ENCODE results near the gene GUCY2C. TPM values are rescaled to one million over a fixed set of nuclear protein-coding genes. Genes with fewer than 3 reads are reported as not detected.
"Not testable (repeated sequence)": the region's sequence is repeated elsewhere in the genome, so short reads cannot be mapped to it uniquely, and the experiment has no call there.

Gene GUCY2C
- polyA plus RNA-seq, 3 donors = 0.04 to 0.14 (median 0.10) TPM

GRCh38 chr12:14741942-14742341 lies 45.5 kb upstream of the GUCY2C start:
- no CpG with 5 or more reads among the region's 2 CpGs for WGBS (ENCODE audit: insufficient coverage)
- peaks cover 1 to 3% (median 3%) of the 10 kb centered on the region in 3 donors for H3K27me3 Mint-ChIP-seq (ENCODE audit: low read depth in 3 of 3)
- Histone ChIP-seq H3K9ac (ENCODE audit: insufficient read depth, low read length, poor library complexity, severe bottlenecking) (no peak overlapping the region), H3K27ac (ENCODE audit: low read depth in 1 of 2, low read length in 2 of 2) (no peak overlapping the region), H3K4me3 (replicated peaks in 1 of 3; ENCODE audit: low read depth in 2 of 3, low read length in 3 of 3) (no peak overlapping the region), H3K9me3 (replicated peaks in 1 of 2; ENCODE audit: control insufficient read depth in 1 of 2, insufficient read depth in 1 of 2, low read length in 2 of 2) (peaks cover 0 to 5% of the 10 kb centered on the region in 2 donors), H3K36me3 (replicated peaks in 1 of 2; ENCODE audit: control insufficient read depth in 1 of 2, insufficient read depth in 2 of 2, low read length in 2 of 2) (no peaks in the 10 kb centered on the region), H3K4me2 (replicated peaks; ENCODE audit: extremely low read depth, low read length, poor library complexity, severe bottlenecking) (no peak overlapping the region), H3K27me3 (ENCODE audit: control insufficient read depth in 2 of 2, insufficient read depth in 2 of 2, low read length in 2 of 2) (no peaks in the 10 kb centered on the region), H2AFZ (ENCODE audit: insufficient read depth, low read depth, low read length, poor library complexity, severe bottlenecking) (no peak overlapping the region), H3K4me1 (ENCODE audit: control insufficient read depth in 1 of 2, insufficient read depth in 2 of 2, low read length in 2 of 2) (no peaks in the 10 kb centered on the region), H4K20me1 (ENCODE audit: insufficient read depth, low read length) (no peaks in the 10 kb centered on the region), H3K79me2 (ENCODE audit: insufficient read depth, low read length) (no peaks in the 10 kb centered on the region)
- peaks cover 4 to 18% (median 10%) of the 10 kb centered on the region in 7 donors for H3K9me3 Mint-ChIP-seq
- intact Hi-C loops (cut with micrococcal nuclease) = no loop called here
- TF ChIP-seq, protein P1, sequence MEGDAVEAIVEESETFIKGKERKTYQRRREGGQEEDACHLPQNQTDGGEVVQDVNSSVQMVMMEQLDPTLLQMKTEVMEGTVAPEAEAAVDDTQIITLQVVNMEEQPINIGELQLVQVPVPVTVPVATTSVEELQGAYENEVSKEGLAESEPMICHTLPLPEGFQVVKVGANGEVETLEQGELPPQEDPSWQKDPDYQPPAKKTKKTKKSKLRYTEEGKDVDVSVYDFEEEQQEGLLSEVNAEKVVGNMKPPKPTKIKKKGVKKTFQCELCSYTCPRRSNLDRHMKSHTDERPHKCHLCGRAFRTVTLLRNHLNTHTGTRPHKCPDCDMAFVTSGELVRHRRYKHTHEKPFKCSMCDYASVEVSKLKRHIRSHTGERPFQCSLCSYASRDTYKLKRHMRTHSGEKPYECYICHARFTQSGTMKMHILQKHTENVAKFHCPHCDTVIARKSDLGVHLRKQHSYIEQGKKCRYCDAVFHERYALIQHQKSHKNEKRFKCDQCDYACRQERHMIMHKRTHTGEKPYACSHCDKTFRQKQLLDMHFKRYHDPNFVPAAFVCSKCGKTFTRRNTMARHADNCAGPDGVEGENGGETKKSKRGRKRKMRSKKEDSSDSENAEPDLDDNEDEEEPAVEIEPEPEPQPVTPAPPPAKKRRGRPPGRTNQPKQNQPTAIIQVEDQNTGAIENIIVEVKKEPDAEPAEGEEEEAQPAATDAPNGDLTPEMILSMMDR (IDR thresholded peaks at IDR 0.05) = no peak
- H3K4me3 Mint-ChIP-seq = no peak overlapping the region
- no peaks in the 10 kb centered on the region for H3K36me3 Mint-ChIP-seq
- DNase-seq = no peak
- H3K4me1 Mint-ChIP-seq = no peaks in the 10 kb centered on the region
- no peak overlapping the region for H3K27ac Mint-ChIP-seq

- Histone ChIP-seq H3K27ac (ENCODE audit: low read depth in 1 of 2, low read length in 2 of 2) (no peak overlapping the region), H3K36me3 (replicated peaks in 1 of 2; ENCODE audit: control insufficient read depth in 1 of 2, insufficient read depth in 2 of 2, low read length in 2 of 2) (no peaks in the 10 kb centered on the region), H3K79me2 (ENCODE audit: insufficient read depth, low read length) (no peaks in the 10 kb centered on the region), H3K9me3 (replicated peaks in 1 of 2; ENCODE audit: control insufficient read depth in 1 of 2, insufficient read depth in 1 of 2, low read length in 2 of 2) (peaks cover 0 to 5% of the 10 kb centered on the region in 2 donors), H4K20me1 (ENCODE audit: insufficient read depth, low read length) (no peaks in the 10 kb centered on the region), H3K27me3 (ENCODE audit: control insufficient read depth in 2 of 2, insufficient read depth in 2 of 2, low read length in 2 of 2) (no peaks in the 10 kb centered on the region), H3K9ac (ENCODE audit: insufficient read depth, low read length, poor library complexity, severe bottlenecking) (no peak overlapping the region), H2AFZ (ENCODE audit: insufficient read depth, low read depth, low read length, poor library complexity, severe bottlenecking) (no peak overlapping the region), H3K4me2 (replicated peaks; ENCODE audit: extremely low read depth, low read length, poor library complexity, severe bottlenecking) (no peak overlapping the region), H3K4me1 (ENCODE audit: control insufficient read depth in 1 of 2, insufficient read depth in 2 of 2, low read length in 2 of 2) (no peaks in the 10 kb centered on the region), H3K4me3 (replicated peaks in 1 of 3; ENCODE audit: low read depth in 2 of 3, low read length in 3 of 3) (no peak overlapping the region)
- Mint-ChIP-seq H3K27me3 (ENCODE audit: low read depth in 3 of 3) (peaks cover 1 to 3% (median 3%) of the 10 kb centered on the region in 3 donors), H3K27ac (no peak overlapping the region), H3K4me1 (no peaks in the 10 kb centered on the region), H3K4me3 (no peak overlapping the region), H3K36me3 (no peaks in the 10 kb centered on the region), H3K9me3 (peaks cover 3 to 18% (median 12%) of the 10 kb centered on the region in 7 donors)
- WGBS (ENCODE audit: insufficient coverage) = 100% methylated on average over 1 of the region's 4 CpGs
- intact Hi-C loops (cut with micrococcal nuclease) = no loop called here
- DNase-seq = no peak
- TF ChIP-seq, protein P1 (IDR thresholded peaks at IDR 0.05) = no peak
Measured at GRCh38 chr12:14741153-14741552, 44.8 kb upstream of the GUCY2C start.

- H3K27ac Mint-ChIP-seq; H3K4me2 ChIP-seq (replicated peaks; ENCODE audit: extremely low read depth, low read length, poor library complexity, severe bottlenecking); H3K4me1 Mint-ChIP-seq; H3K4me3 Mint-ChIP-seq; H3K9me3 Mint-ChIP-seq; H3K4me3 ChIP-seq (replicated peaks in 1 of 3; ENCODE audit: low read depth in 2 of 3, low read length in 3 of 3); H3K9me3 ChIP-seq (replicated peaks in 1 of 2; ENCODE audit: control insufficient read depth in 1 of 2, insufficient read depth in 1 of 2, low read length in 2 of 2); H3K27me3 Mint-ChIP-seq (ENCODE audit: low read depth in 3 of 3); H3K27me3 ChIP-seq (ENCODE audit: control insufficient read depth in 2 of 2, insufficient read depth in 2 of 2, low read length in 2 of 2); H4K20me1 ChIP-seq (ENCODE audit: insufficient read depth, low read length); H3K36me3 ChIP-seq (replicated peaks in 1 of 2; ENCODE audit: control insufficient read depth in 1 of 2, insufficient read depth in 2 of 2, low read length in 2 of 2); H3K36me3 Mint-ChIP-seq; intact Hi-C loops (cut with micrococcal nuclease); H2AFZ ChIP-seq (ENCODE audit: insufficient read depth, low read depth, low read length, poor library complexity, severe bottlenecking); DNase-seq; H3K4me1 ChIP-seq (ENCODE audit: control insufficient read depth in 1 of 2, insufficient read depth in 2 of 2, low read length in 2 of 2); H3K9ac ChIP-seq (ENCODE audit: insufficient read depth, low read length, poor library complexity, severe bottlenecking); H3K27ac ChIP-seq (ENCODE audit: low read depth in 1 of 2, low read length in 2 of 2); H3K79me2 ChIP-seq (ENCODE audit: insufficient read depth, low read length): not testable (repeated sequence)
- 100% methylated on average over 5 of the region's 16 CpGs for WGBS (ENCODE audit: insufficient coverage)
Measured at GRCh38 chr12:14736441-14736840, 40.0 kb upstream of the GUCY2C start.
